DMS 273 treated with DMSO at 0.1 percent for 48 hours (cell line): ENCODE data around the gene ANKRD60.

Source experiments
- DNase-seq: peaks from one replicate; lab custom pipeline; 2025; lab: John Stamatoyannopoulos, UW

Gene ANKRD60

DNA sequence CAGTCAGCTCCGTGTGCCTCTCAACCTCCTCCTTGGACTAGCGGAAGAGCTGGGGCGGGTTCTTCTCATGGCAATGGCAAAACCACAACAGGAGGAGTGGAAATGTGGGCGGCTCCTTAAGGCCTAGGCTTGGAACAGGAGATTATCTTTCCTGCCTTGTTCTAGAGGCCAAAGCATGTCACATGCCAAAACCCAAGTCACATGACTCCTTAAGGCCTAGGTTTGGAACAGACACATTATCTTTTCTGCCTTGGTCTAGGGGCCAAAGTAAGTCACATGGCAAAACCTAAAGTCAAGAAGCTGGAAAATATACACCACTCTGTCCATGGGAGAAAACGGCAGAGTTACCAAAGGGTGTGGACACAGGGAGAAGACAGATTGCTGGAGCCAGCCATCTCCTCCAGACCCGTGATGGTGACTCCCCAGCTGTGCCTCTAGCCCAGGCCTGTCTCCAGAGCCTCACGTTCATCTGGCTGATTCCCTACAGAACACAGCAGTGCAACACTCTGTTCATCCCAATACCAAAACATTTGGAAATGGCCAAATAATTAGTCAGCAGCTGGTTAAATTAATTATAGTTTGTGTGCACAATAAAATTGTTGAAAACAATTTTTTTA lies 34.2 kb downstream of the ANKRD60 start:
- DNase-seq: no peak

DNA sequence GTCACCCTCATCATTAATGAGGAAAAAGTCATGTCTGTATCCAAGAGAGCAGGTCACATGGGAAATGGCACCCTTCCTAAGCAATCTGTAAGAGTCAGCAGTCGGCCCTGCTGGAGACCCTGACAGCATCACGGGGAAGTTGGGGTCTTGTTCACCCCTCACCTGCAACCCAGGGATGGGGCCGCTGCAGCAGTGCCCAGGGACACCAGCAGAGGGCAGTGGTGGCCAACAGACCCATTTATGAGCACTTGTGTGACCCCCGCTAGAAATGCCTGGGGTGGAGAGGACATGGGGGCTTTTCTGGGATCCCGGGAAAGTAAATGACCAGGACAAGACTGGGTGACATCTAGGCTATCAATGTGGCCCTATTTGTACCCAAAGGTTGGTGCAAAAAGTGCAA lies 35.9 kb downstream of the ANKRD60 start:
- DNase-seq: no peak

DNA sequence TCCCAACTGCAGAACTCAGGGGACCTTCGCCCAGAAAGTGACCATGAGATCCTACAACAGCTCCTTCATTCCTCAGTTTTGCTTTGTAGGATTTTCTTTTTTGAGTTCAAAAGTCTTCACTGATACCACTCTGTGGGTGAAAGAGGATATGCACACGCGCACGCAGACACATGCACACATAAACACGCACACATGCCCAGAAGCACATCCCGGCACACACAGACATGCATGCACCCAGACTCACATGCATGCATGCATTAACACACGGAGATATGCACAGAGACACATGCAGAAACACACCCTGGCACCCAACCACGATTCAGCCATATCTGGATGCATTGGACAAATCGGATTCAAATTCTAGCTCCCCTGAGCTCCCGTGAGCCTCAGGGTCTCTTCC lies 36.4 kb downstream of the ANKRD60 start:
- DNase-seq: no peak

DNA sequence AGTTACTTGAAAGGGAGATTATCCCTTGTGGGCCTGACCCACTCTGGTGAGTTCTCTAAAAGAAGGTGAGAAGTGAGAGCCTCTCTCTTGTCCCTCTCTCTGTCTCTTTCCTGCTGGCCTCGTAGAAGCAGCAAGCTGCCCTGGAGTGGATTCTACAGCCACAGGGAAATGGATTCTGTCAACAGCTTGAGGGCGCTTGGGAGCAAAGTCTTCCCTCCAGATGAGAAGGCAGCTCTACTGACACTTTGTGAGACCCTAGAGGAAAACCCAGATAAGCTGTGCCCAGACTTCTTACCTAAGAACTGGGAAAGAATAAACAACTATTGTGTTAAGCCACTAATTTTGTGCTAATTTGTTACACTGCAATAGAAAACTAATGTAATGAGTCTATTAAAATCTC lies 39.9 kb downstream of the ANKRD60 start:
- DNase-seq: no peak

DNA sequence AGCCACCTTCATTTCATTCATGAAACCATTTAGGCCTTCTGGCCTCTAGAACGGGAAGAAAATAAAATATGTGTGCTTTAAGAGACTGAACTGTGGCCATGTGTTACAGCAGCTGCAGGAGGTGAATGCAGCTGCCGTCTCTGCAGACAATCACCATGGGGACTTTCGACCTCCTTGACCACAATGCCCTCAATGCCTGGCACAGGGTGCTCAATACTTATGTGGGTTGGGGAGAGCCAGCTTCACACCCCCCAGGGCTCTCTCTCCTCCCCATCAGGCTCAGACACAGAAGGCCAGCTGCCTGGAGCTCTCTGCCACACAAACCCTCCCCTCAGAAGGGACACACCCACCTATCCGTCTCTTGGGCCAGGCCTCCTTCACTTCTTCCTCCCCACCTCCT lies 43.5 kb downstream of the ANKRD60 start:
- DNase-seq: no peak

DNA sequence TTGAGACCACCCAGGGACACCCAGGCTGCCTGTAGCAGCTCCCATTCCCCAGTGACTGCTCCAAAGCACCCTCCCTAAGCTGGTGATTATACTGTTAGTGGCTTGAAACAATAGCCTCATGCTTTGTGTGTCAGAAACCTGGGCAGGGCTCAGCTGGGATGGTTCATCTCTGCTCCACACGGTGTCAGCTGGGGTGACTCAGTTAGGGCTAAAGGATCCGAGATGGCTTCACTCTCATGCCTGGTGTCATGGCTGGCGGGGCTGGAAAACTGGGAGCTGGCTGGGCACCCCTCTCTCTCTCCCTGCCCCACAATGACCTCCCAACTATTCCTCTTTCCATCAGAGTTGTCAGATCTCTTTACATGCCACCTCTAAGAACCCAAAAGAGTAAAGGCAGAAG lies 44.4 kb downstream of the ANKRD60 start:
- no peak for DNase-seq

DNA sequence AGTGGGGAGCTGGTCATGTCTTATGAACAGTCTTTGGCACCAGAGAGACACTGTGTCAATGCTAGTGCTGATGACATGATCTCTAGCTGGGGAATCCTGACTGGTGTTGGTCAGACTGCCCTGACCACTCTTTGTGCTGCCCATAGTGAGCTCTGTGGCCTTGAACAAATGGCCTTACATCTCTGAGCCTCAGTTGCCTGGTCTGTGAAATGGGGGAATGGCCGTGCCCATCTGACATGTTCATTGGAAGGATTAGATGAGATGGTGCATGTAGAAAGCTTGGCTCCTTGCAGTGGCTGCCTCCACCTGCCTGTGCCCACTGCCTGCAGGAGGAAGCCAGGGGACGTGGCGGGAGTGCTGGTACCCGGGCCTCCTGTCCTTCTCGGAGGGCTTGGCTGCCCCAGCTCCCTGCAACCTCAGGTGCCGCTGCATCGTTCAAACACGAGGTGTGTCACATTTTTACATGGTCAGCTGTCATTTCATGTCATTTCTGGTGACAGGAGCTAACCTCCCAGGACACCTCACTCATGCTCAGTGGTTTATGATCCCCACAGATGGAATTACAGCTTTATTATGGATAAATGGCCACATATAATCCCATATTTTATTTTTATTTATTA lies 45.8 kb downstream of the ANKRD60 start:
- DNase-seq: no peak

DNA sequence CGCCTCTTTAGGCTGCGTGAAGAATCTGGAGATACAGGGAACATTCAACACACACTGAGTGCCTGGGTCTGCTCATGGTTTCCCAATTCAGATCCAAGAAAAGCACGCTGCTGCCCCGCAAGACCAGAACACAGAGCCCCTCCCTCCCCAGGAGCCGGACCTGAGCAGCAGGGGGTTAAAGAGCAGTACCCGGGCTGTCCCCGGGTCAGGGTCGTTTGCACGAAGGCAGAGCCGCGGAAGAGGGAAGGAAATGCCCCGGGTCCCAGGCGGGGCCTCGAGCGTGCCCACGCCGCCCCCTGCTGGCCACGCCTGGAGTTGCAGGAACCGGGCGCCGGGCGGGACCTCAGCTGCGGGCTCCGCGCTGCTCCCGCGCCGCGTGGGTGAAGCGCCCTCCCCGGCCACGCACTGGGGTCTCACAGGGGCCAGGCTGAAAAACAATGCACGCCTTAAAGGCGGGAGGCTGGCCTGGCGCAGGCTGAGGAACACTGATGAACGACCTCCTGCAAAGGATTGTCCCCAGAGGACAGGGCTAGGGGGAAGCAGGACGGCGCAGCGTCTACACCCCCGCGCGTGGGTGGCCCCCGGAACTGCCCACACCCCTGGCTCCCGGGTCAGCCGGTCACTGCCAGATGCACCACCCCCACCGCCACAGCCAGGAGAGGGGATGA lies 48.9 kb downstream of the ANKRD60 start:
- no peak for DNase-seq

DNA sequence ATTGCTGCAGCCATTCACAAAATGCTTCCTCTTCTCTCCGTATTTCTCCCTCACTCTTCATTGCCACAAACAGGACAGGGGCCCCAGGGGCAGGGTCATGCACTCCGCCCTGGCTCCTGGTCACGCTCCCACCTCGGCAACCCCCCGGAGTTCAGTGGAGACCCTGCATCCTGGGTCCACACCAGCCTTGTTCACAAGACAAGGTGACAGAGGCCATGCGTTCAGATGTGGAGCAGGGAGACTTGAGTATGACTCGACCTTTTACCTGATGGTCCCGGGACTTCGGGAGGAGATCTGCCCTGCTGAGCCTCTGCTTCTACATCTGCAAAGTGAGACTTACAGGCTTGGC lies 49.4 kb downstream of the ANKRD60 start:
- DNase-seq: no peak

DNA sequence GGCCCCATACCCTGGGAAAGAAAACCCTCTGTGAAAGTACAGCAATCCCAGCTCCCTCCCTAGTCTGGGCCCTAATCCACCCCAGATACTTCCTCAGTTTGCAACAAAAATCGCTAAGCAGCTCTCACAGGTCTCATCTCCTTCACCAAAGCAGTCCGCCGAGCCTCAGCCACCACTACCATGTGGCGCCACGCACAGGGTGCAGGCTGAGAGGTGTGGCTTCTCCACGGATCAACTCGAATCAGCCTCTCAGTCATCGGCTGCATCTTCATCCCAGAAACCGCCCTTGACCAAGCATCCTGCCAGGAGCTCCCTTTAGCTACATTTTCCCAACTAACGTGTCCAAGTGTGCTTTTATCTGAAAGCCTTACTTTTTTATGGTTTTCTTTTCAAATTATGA lies 50.7 kb downstream of the ANKRD60 start:
- no peak for DNase-seq

DNA sequence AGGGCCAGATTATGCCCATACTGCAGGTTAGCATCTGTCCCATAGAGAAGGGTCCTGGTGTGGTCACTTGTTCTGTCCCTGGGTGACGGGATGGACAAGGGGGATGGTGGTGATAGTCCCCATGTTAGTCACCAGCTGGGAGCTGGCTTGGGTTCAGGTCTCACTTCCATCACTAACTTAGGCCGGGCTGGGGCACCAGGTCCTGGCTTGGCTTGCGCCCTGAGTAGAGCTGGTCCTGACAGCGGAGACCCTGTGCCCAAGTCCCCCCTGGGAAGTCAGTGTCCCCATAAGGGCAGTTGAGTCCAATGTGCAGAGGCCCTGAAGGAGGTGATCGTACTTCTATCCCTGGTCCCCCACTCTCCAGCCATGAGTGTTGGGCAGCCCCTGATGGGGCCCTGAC lies 52.6 kb downstream of the ANKRD60 start:
- DNase-seq: no peak

DNA sequence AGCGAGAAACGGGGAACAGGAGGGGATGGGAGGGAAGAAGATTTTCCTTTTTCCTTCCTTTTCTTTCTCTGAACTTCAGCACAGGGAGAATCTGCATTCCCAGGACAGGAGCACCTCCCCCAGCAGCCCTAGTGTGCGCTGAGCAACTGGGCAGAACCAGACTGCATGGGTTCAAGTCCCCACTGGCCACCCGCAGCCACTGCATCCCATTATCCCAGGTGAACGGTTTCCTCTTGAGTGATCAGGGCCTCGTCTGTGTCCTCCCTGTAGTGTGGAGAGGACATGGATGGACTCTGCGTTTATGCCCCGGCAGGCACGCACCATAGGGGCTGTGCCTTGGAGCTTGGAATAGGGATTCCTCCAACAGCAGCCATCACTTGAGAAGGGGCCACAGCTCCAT lies 53.0 kb downstream of the ANKRD60 start:
- DNase-seq: no peak

DNA sequence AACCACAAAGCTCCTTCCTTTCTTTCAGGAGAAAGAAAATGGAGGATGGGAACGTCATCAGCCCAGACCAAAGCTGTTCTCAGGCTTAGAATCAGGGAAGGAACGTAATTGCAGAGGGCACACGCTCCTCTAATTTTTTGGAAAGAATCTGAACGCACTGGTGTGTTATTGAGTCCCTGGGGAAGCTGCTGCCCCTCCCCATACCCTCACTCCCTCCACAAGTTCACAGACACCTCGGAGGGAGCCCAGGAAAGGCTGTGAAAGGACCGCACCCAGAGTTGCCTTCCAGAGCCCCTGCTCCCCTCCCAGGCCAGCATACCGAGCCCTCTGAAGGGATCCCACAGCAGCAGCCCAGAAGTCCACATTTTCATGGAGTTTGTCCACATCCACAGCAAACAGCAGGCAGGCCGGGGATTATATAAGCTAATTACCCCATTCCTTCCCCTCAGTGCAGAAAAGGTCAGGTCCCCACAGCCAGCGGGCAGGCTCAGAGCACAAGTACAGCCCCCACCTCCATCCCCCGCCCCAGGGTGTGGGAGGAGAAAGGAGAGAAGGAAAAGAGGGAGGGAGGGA lies 53.7 kb downstream of the ANKRD60 start:
- no peak for DNase-seq

DNA sequence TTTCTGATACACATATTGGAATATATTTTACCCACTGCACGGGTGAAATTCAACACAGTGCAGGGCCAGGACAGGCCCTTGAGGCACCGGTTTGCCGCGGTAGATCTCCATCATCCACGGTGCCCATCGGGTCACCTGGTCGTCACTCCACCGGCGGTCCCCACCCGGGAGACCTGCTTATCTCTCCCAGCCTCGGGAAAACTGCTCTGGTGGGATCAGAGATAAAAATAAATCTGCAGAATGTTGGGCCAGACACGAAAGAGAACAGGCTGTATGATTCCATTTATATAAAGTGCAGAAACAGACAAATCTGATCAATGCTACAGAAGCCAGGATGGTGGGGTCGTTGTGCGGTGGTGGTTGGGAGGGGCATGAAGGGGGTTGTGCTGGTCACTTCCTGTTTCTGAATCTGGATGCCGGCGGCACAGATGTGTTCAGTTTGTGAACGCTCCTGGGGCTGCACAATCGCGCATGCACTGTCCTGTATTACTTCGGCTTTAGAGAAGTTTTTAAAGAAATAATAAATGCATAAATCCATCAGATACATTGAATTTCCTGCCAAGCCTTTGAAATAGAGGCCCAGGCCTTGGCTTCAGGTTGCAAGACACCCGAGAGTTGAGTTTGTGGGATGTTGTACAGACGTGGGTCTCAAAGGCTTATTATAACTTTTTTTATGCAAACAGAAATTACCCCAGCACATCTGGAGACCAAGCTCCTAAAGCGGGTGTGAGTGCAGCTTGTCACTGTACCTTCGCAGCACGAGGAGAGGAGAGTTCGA lies 54.3 kb downstream of the ANKRD60 start:
- no peak for DNase-seq

DNA sequence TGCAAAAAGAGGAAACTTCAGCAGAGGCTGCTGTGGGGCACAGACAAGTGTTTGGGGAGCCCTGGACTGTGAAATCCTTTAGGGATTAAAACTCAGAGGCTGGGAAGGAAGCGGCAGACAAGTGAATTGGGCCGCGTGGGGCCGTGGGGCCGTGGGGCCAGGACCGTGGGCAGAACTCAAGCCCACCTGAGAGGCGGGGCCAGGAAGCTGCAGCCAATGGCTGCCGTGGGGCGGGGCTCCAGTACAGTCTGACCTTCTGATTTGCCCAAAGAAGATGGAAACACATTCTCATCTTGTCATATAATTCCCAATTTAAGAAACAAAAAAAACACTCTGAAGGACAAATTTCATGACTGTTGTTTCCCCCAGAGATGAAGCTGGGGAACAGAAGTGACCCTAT lies 55.4 kb downstream of the ANKRD60 start:
- DNase-seq: no peak

DNA sequence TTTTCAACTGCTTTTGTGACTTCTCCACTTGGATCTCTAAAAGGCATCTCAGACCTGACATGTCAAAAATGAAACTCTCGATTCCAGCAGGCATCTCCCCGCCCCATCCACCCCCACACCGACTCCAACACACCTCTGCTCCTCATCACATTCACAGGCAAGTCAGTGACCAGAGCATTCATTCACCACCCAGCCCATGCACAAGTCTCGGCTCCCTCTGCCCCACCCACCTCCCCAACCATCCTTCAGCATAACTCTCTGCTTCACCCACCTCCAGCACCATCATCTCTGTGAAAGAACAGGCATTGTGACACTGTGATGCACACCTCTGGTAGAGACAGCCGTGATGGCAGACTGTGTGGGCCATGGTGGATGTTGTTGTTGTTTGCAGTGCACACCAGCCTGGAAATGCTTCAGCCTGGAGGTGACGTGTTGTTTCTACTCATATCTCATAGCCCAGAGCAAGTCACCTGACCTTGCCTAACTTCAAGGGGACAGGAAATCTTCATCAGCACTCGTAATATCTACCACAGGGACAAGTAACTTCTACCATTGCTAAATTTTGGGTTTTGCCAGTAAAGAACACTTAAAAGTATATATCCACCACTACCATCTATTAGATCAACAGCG lies 56.5 kb downstream of the ANKRD60 start:
- no peak for DNase-seq

DNA sequence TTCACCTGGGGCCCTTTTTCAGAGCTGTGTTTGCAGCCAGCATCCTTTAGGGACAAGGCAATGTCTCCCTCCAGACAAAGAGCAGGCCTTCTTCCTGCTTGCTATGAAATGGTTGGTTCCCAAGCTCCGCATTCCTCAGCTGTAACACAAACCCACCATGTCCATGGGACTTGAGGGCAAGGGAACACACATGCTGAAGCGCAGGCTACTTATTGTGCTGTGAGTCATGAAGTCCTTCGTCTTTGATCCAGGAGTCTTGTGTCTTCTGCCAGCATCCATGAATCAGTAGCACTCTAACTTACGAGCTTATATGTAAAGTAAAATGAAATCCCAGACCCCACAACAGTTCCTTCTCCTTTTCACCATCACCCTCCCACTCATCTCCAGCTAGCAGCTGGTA lies 59.0 kb downstream of the ANKRD60 start:
- no peak for DNase-seq

DNA sequence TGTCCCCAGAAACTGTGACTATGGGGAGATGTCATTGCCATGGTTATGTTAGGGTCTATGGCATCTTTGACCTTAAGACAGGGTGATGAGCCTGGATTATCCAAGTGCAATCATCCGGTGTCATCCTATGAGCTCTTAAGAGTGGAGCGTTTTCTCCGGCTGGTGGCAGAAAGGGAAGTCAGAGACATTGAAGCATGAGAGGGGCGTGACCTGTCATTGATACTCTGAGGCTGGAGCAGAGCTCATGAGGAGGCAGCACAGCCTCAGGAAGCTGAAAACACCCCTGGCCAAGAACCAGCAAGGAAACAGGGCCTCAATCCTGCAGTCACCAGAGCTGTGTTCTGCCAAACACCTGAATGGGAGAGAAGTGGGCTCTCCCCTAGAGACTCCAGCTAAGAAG lies 59.6 kb downstream of the ANKRD60 start:
- no peak for DNase-seq

DNA sequence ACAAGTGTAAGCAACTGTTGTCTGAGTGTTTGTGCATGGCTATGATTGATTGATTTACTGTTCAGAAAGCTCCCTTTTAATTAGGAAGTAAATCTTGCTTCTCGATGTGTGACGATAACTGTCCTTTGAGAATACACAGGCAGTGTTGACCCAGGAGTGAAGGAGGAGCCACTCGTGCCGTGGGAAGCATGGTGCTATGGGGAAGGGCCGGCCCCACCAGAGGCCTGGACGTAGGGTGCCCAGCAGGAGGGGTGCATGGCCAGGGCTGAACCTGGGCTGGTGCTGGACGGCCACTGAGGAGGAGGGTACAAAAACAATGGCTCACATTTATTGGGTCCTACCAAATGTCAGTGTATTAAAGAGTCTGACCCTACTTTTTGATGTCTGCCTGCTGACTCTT lies 60.7 kb downstream of the ANKRD60 start:
- DNase-seq: no peak
